Suprapubic skin (tissue), 4 donors: Measurements from ENCODE around the gene AUTS2. TPM values are rescaled to one million over a fixed set of nuclear protein-coding genes. Genes with fewer than 3 reads are reported as not detected.

ENCODE experiments used
- DNase-seq, 2 donors: peaks; one replicate each; pipeline ENCODE4 v3.0.0-alpha.2; 2019; ENCODE audit warnings: low spot score in 2 of 2
- H3K27ac ChIP-seq: fragments of 200-600 bp; sonication (generic); one replicate; pipeline ENCODE4 v1.5.1; 2019
- H3K27me3 ChIP-seq: fragments of 200-600 bp; sonication (generic); one replicate; pipeline ENCODE4 v1.5.1; 2019
- H3K36me3 ChIP-seq: fragments of 200-600 bp; sonication (generic); one replicate; pipeline ENCODE4 v1.5.1; 2019
- H3K4me1 ChIP-seq: fragments of 200-600 bp; sonication (generic); one replicate; pipeline ENCODE4 v1.5.1; 2019
- H3K4me3 ChIP-seq: fragments of 200-600 bp; sonication (generic); one replicate; pipeline ENCODE4 v1.5.1; 2019; ENCODE audit warnings: mild to moderate bottlenecking
- H3K9me3 ChIP-seq: fragments of 200-600 bp; sonication (generic); one replicate; pipeline ENCODE4 v1.5.1; 2019
- EP300 ChIP-seq: sonication (generic); formaldehyde crosslinking; IDR thresholded peaks from one replicate; pipeline ENCODE4 v1.6.1; 2017; ENCODE audit warnings: antibody characterized with exemption
- POLR2A ChIP-seq, 2 donors: fragments of 450-650 bp; IDR thresholded peaks; one replicate each; pipeline ENCODE4 v1.6.1; 2017; ENCODE audit warnings: antibody characterized with exemption in 2 of 2, mild to moderate bottlenecking in 2 of 2, moderate library complexity in 2 of 2
- POLR2AphosphoS5 ChIP-seq, 3 donors: sonication (generic); formaldehyde crosslinking; IDR thresholded peaks; one replicate each; pipeline ENCODE4 v1.6.1; 2017; ENCODE audit warnings: antibody characterized with exemption in 3 of 3
- WGBS: methylation state at CpG from one replicate; pipeline ENCODE4 v1.1.5; 2018; 5-methylcytosine and 5-hydroxymethylcytosine counted together
- total RNA-seq, 4 donors: library from RNA; depleted of rRNA; stranded (reverse); fragments of >200 nt; gene quantifications; one replicate each; pipeline ENCODE4 v1.1.0, GENCODE V29; 2016
- TF ChIP-seq, protein P1 (sequence below), 2 donors: fragments of 200-600 bp in 1 of 2; fragments of 450-650 bp in 1 of 2; sonication (generic) in 1 of 2; IDR thresholded peaks; one replicate each; pipeline ENCODE4 v1.5.1; 2016 to 2019; ENCODE audit warnings: antibody characterized with exemption in 2 of 2, mild to moderate bottlenecking in 1 of 2, moderate library complexity in 1 of 2

Gene AUTS2
- total RNA-seq, 4 donors from 2014 or later: 31.0 to 102 (median 56.4) TPM

- DNase-seq: no peak
- no peak overlapping the region for H3K27ac ChIP-seq
- no peaks in the 10 kb centered on the region for H3K9me3 ChIP-seq
- TF ChIP-seq POLR2A (IDR thresholded peaks at IDR 0.05): no peak
- TF ChIP-seq EP300: no peak
- TF ChIP-seq, protein P1, sequence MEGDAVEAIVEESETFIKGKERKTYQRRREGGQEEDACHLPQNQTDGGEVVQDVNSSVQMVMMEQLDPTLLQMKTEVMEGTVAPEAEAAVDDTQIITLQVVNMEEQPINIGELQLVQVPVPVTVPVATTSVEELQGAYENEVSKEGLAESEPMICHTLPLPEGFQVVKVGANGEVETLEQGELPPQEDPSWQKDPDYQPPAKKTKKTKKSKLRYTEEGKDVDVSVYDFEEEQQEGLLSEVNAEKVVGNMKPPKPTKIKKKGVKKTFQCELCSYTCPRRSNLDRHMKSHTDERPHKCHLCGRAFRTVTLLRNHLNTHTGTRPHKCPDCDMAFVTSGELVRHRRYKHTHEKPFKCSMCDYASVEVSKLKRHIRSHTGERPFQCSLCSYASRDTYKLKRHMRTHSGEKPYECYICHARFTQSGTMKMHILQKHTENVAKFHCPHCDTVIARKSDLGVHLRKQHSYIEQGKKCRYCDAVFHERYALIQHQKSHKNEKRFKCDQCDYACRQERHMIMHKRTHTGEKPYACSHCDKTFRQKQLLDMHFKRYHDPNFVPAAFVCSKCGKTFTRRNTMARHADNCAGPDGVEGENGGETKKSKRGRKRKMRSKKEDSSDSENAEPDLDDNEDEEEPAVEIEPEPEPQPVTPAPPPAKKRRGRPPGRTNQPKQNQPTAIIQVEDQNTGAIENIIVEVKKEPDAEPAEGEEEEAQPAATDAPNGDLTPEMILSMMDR (IDR thresholded peaks at IDR 0.05): no peak
- TF ChIP-seq POLR2AphosphoS5 (IDR thresholded peaks at IDR 0.05): no peak
- H3K36me3 ChIP-seq: no peaks in the 10 kb centered on the region
- no peak overlapping the region for H3K4me3 ChIP-seq
- H3K4me1 ChIP-seq: peaks cover under 1% of the 10 kb centered on the region
- 93% methylated on average over 3 of the region's 3 CpGs for WGBS
- H3K27me3 ChIP-seq: no peaks in the 10 kb centered on the region
These were observed 165.2 kb downstream of the AUTS2 start for GRCh38 chr7:69763513-69763912.

DNA sequence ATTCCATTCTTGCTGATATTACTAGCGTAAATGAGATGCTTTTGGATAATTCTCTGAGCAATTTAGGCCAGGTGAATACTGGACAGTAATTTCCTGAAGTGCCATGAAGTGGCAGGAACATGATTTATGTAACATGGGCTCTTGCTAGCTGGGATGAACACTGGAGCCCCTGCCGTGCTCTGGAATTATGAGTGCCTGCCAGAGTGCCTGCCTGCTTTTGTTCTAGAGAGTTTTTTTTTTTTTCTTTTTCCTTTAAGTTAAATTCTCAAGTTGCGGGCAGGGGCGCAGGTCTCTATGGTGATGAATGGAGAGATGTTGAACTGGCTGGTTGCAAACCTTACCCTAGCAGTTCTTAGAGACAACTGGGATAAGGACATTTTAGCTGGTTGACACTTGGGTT, 165.9 kb downstream of the AUTS2 start:
- no peak for TF ChIP-seq POLR2AphosphoS5 (IDR thresholded peaks at IDR 0.05)
- TF ChIP-seq, protein P1 (IDR thresholded peaks at IDR 0.05): no peak
- no peak for TF ChIP-seq EP300
- TF ChIP-seq POLR2A (IDR thresholded peaks at IDR 0.05): no peak
- Histone ChIP-seq H3K9me3 (no peaks in the 10 kb centered on the region), H3K4me3 (no peak overlapping the region), H3K27ac (no peak overlapping the region), H3K36me3 (no peaks in the 10 kb centered on the region), H3K4me1 (no peaks in the 10 kb centered on the region), H3K27me3 (no peaks in the 10 kb centered on the region)
- no peak for DNase-seq
- WGBS: 96% methylated on average over 4 of the region's 4 CpGs

DNA sequence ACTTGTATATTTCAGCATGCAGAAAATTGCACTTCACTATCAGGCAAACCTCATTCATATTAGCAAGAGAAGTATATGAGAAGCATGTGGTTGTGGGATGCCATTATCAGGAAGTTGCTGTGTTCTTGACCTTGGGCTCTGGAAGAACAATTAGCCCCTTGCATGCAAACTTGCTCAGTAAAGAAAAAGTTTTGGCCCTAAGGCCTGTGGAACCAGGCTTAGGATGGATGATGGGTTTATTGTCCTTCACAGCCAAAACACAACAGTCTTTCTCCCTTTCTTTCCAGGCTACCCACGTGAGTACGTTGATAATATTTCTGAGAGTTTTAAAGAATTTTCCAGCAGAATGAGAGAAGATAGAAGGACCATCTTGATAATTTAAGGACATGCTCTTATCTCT, 166.4 kb downstream of the AUTS2 start:
- Histone ChIP-seq H3K4me1 (no peaks in the 10 kb centered on the region), H3K27me3 (no peaks in the 10 kb centered on the region), H3K36me3 (no peaks in the 10 kb centered on the region), H3K4me3 (no peak overlapping the region), H3K9me3 (no peaks in the 10 kb centered on the region), H3K27ac (no peak overlapping the region)
- 98% methylated on average over 2 of the region's 2 CpGs for WGBS
- DNase-seq: no peak
- no peak for TF ChIP-seq POLR2A (IDR thresholded peaks at IDR 0.05)
- TF ChIP-seq POLR2AphosphoS5 (IDR thresholded peaks at IDR 0.05): no peak
- TF ChIP-seq, protein P1 (IDR thresholded peaks at IDR 0.05): no peak
- TF ChIP-seq EP300: no peak

DNA sequence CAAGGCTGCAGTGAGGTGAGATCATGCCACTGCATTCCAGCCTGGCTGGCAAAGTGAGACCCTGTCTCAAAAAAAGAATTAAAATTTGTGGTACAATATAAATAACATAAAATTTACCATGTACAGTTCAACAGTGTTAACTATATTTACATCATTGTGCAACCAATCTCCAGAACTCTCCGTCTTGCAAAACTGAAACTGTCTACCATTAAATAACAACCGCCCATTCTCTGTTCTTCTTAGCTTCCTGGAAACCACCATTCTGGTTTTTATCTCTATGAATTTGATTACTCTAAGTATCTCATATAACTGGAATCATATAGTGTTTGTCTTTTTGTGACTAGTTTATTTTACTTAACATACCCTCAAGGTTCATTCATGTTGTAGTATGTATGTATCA, 167.6 kb downstream of the AUTS2 start:
- no peak for TF ChIP-seq POLR2A (IDR thresholded peaks at IDR 0.05)
- TF ChIP-seq POLR2AphosphoS5 (IDR thresholded peaks at IDR 0.05): no peak
- no peak for TF ChIP-seq EP300
- TF ChIP-seq, protein P1 (IDR thresholded peaks at IDR 0.05): no peak
- no peak overlapping the region for H3K4me3 ChIP-seq
- H3K27me3 ChIP-seq: no peaks in the 10 kb centered on the region
- WGBS: 83% methylated on average over 2 of the region's 2 CpGs
- no peaks in the 10 kb centered on the region for H3K36me3 ChIP-seq
- H3K4me1 ChIP-seq: no peaks in the 10 kb centered on the region
- no peak overlapping the region for H3K27ac ChIP-seq
- H3K9me3 ChIP-seq: no peaks in the 10 kb centered on the region
- DNase-seq: no peak

- Histone ChIP-seq H3K4me3 (no peak overlapping the region), H3K9me3 (no peaks in the 10 kb centered on the region), H3K27me3 (no peaks in the 10 kb centered on the region), H3K27ac (no peak overlapping the region), H3K4me1 (peaks cover 12% of the 10 kb centered on the region), H3K36me3 (no peaks in the 10 kb centered on the region)
- TF ChIP-seq, protein P1 (IDR thresholded peaks at IDR 0.05): no peak
- no peak for TF ChIP-seq POLR2AphosphoS5 (IDR thresholded peaks at IDR 0.05)
- no peak for DNase-seq
- 64% methylated on average over 1 of the region's 1 CpG for WGBS
These were observed 170.8 kb downstream of the AUTS2 start for GRCh38 chr7:69768986-69769595.
